ENCODE data around the gene AGK. TPM values are rescaled to one million over a fixed set of nuclear protein-coding genes. Genes with fewer than 3 reads are reported as not detected.

The AGK gene
- total and polyA plus RNA-seq, 2 of the 8 experiments (the other 6 are each of a cell fraction or from before 2014, with no cell fraction given), result 25.8 to 34.0 TPM

DNA sequence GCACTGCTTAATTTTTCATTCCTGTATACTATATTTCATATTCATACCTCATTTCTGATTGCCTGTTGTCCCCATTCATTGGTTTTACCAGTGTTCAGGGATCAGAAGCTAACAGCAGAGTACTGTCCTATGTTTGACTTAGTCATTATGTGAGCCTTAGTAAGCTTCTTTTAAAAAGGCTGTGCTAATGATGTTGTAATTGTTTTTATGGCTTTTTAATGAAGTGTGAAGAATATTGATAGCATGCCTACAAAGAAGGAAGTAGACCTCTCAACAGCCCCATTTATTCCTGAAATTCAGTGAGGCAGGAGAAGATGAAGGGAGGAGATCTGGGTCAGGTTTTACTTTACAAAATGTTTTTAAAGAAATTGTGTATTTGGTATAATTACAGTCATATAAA, 61.7 kb downstream of the AGK start:
- H3K4me2 ChIP-seq (ENCODE audit: insufficient read depth in 1 of 2, low read depth in 2 of 2, low read length in 2 of 2), result no peak overlapping the region
- no peaks in the 10 kb centered on the region for H4K20me1 ChIP-seq (replicated peaks in 1 of 2; ENCODE audit: control insufficient read depth in 1 of 2, insufficient read depth in 2 of 2, low read length in 2 of 2)

More for the DNA sequence above, 61.7 kb downstream of the AGK start:
- Histone ChIP-seq H3K4ac (replicated peaks; ENCODE audit: insufficient read length, low read depth, low read length) (no peak overlapping the region), H4K8ac (ENCODE audit: extremely low read depth, insufficient read depth, low read length) (no peak overlapping the region), H3K27me3 (replicated peaks in 1 of 4; ENCODE audit: control insufficient read depth in 3 of 4, extremely low read depth in 1 of 4, insufficient read depth in 3 of 4, low read length in 3 of 4) (no peaks in the 10 kb centered on the region), H2AK5ac (ENCODE audit: low read depth, low read length) (no peak overlapping the region), H3K14ac (ENCODE audit: insufficient read length) (no peak overlapping the region), H3K18ac (ENCODE audit: extremely low read depth, low read length) (no peak overlapping the region), H3K9me3 (ENCODE audit: insufficient read depth in 2 of 2, low read depth in 1 of 2, low read length in 1 of 2) (no peaks in the 10 kb centered on the region), H3K9ac (replicated peaks in 1 of 4; ENCODE audit: extremely low read depth in 1 of 4, low read depth in 3 of 4, low read length in 3 of 4) (no peak overlapping the region), H3K79me1 (ENCODE audit: low read depth, low read length) (no peaks in the 10 kb centered on the region), H3K4me1 (replicated peaks in 1 of 4; ENCODE audit: control insufficient read depth in 3 of 4, insufficient read depth in 4 of 4, low read length in 3 of 4) (peaks cover 0 to 7% (median 0%) of the 10 kb centered on the region in 4 experiments; a peak in 1 of 7 replicates), H3K36me3 (ENCODE audit: control insufficient read depth in 2 of 4, insufficient read depth in 4 of 4, low read length in 3 of 4) (peaks cover 0 to 17% (median 9%) of the 10 kb centered on the region in 4 experiments; a peak in 6 of 8 replicates), H2BK20ac (ENCODE audit: low read length) (no peak overlapping the region), H3K79me2 (ENCODE audit: control insufficient read depth in 1 of 2, insufficient read depth in 2 of 2, low read length in 2 of 2) (no peaks in the 10 kb centered on the region), H3K23ac (ENCODE audit: insufficient read length) (no peak overlapping the region), H2BK5ac (ENCODE audit: low read depth, low read length) (no peak overlapping the region), H2BK120ac (replicated peaks; ENCODE audit: low read depth, low read length) (no peak overlapping the region), H4K91ac (replicated peaks; ENCODE audit: insufficient read length, low read length) (no peak overlapping the region), H3K27ac (ENCODE audit: low read depth, low read length) (no peak overlapping the region), H3K23me2 (ENCODE audit: low read depth, low read length) (no peaks in the 10 kb centered on the region), H4K5ac (ENCODE audit: insufficient read length, low read depth, low read length) (no peak overlapping the region), H2BK15ac (ENCODE audit: low read length) (no peak overlapping the region), H2BK12ac (ENCODE audit: low read depth, low read length) (no peak overlapping the region), H3K4me3 (ENCODE audit: extremely low read depth in 1 of 4, insufficient read depth in 2 of 4, low read depth in 3 of 4, low read length in 4 of 4) (no peak overlapping the region), H2AFZ (ENCODE audit: low read length) (no peak overlapping the region), H3K56ac (replicated peaks; ENCODE audit: insufficient read length, low read depth, low read length) (no peak overlapping the region)
- FAIRE-seq (no peak), DNase-seq (ENCODE audit: low read depth in 1 of 2, low spot score in 2 of 2) (no peak)
- ChIA-PET CTCF (ENCODE audit: partially characterized antibody) (no interaction called here), POLR2A (ENCODE audit: partially characterized antibody) (no interaction called here)
- TF ChIP-seq NANOG (IDR thresholded peaks at IDR 0.05; ENCODE audit: insufficient read depth, low read depth, low read length, poor library complexity, severe bottlenecking) (no peak), PHF8 (conservative IDR thresholded peaks at IDR 0.05; ENCODE audit: low read depth, low read length) (no peak), MAFK (IDR thresholded peaks at IDR 0.05; ENCODE audit: low read depth, low read length) (no peak), SP4 (IDR thresholded peaks at IDR 0.05; ENCODE audit: low read length) (no peak), SRF (IDR thresholded peaks at IDR 0.05; ENCODE audit: low read depth, low read length) (no peak), EGR1 (IDR thresholded peaks at IDR 0.05; ENCODE audit: borderline replicate concordance, low read depth, low read length) (no peak), BRCA1 (IDR thresholded peaks at IDR 0.05; ENCODE audit: low read depth, low read length) (no peak), GTF2F1 (IDR thresholded peaks at IDR 0.05; ENCODE audit: borderline replicate concordance, low read depth, low read length) (no peak), POU5F1 (IDR thresholded peaks at IDR 0.05; ENCODE audit: low read depth, low read length) (no peak)
